H1 (cell line): ENCODE data around the gene CYP4A11. TPM values are rescaled to one million over a fixed set of nuclear protein-coding genes. Genes with fewer than 3 reads are reported as not detected.

Experiments used
- CTCF ChIA-PET: fragments of 300-600 bp; sonication (Branson Sonifier 250); formaldehyde crosslinking; loops from one replicate; lab custom pipeline; 2021; ENCODE audit not compliant: partially characterized antibody; lab: Charles Lee
- POLR2A ChIA-PET: fragments of 300-600 bp; sonication (Branson Sonifier 250); formaldehyde crosslinking; loops from one replicate; lab custom pipeline; 2021; ENCODE audit warnings: inconsistent platforms; ENCODE audit not compliant: partially characterized antibody; lab: Charles Lee
- DNase-seq, 2 experiments: peaks; one replicate each; pipeline versions ENCODE4 v3.0.0 to v3.0.0-alpha.2; 2010 to 2022; ENCODE audit warnings: low spot score in 2 of 2, low read depth in 1 of 2, mixed read lengths in 1 of 2
- FAIRE-seq: peaks from 2 replicates; lab custom pipeline; 2011; peaks lifted over from hg19 to GRCh38; lab: Jason Lieb, UNC
- H2AFZ ChIP-seq: 2 replicates; pipeline ENCODE4 v1.8.1; 2012; ENCODE audit warnings: low read length, inconsistent platforms
- H2AK5ac ChIP-seq: 2 replicates; pipeline ENCODE4 v1.6.1; 2013; ENCODE audit warnings: low read depth, low read length
- H2BK120ac ChIP-seq: replicated peaks from 2 replicates; pipeline ENCODE3; 2013; ENCODE audit warnings: low read depth, low read length, inconsistent platforms
- H2BK12ac ChIP-seq: 2 replicates; pipeline ENCODE4 v1.6.1; 2013; ENCODE audit warnings: low read depth, low read length
- H2BK15ac ChIP-seq: 2 replicates; pipeline ENCODE4 v1.6.1; 2013; ENCODE audit warnings: low read length
- H2BK20ac ChIP-seq: 2 replicates; pipeline ENCODE4 v1.6.1; 2013; ENCODE audit warnings: low read length
- H2BK5ac ChIP-seq: 2 replicates; pipeline ENCODE4 v1.6.1; 2013; ENCODE audit warnings: low read depth, low read length
- H3K14ac ChIP-seq: 2 replicates; pipeline ENCODE4 v1.6.1; 2013; ENCODE audit warnings: inconsistent platforms; ENCODE audit not compliant: insufficient read length
- H3K18ac ChIP-seq: 2 replicates; pipeline ENCODE4 v1.6.1; 2013; ENCODE audit warnings: low read length; ENCODE audit errors: extremely low read depth
- H3K23ac ChIP-seq: 2 replicates; pipeline ENCODE4 v1.6.1; 2013; ENCODE audit warnings: inconsistent platforms; ENCODE audit not compliant: insufficient read length
- H3K23me2 ChIP-seq: 2 replicates; pipeline ENCODE4 v1.6.1; 2013; ENCODE audit warnings: low read depth, low read length
- H3K27ac ChIP-seq: 2 replicates; pipeline ENCODE4 v1.6.1; 2011; ENCODE audit warnings: low read depth, low read length, inconsistent platforms
- H3K27me3 ChIP-seq, 4 experiments: replicated peaks in 1 of 4; 1 replicate in 1 of 4; 2 replicates in 3 of 4; pipeline versions ENCODE4 v1.6.1 to v1.8.1; 2011 to 2013; ENCODE audit warnings: low read length in 3 of 4, mild to moderate bottlenecking in 3 of 4, inconsistent platforms in 2 of 4, mixed read lengths in 2 of 4, moderate library complexity in 1 of 4; ENCODE audit not compliant: control insufficient read depth in 3 of 4, insufficient read depth in 3 of 4; ENCODE audit errors: extremely low read depth in 1 of 4
- H3K36me3 ChIP-seq, 4 experiments: 2 replicates each; pipeline versions ENCODE4 v1.6.1 to v1.8.1; 2011 to 2013; ENCODE audit warnings: mild to moderate bottlenecking in 4 of 4, low read length in 3 of 4, moderate library complexity in 2 of 4, control low read depth in 1 of 4, inconsistent platforms in 1 of 4; ENCODE audit not compliant: insufficient read depth in 4 of 4, control insufficient read depth in 2 of 4
- H3K4ac ChIP-seq: replicated peaks from 2 replicates; pipeline ENCODE3; 2013; ENCODE audit warnings: low read length, low read depth, mixed read lengths, inconsistent platforms; ENCODE audit not compliant: insufficient read length
- H3K4me1 ChIP-seq, 4 experiments: replicated peaks in 1 of 4; 1 replicate in 1 of 4; 2 replicates in 3 of 4; pipeline versions ENCODE4 v1.6.1 to v1.8.1; 2011 to 2013; ENCODE audit warnings: low read length in 3 of 4, inconsistent platforms in 2 of 4, mixed read lengths in 1 of 4; ENCODE audit not compliant: insufficient read depth in 4 of 4, control insufficient read depth in 3 of 4
- H3K4me2 ChIP-seq, 2 experiments: 2 replicates each; pipeline versions ENCODE4 v1.6.1 to v1.8.1; 2011 to 2013; ENCODE audit warnings: low read depth in 2 of 2, low read length in 2 of 2, control low read depth in 1 of 2, inconsistent platforms in 1 of 2, mild to moderate bottlenecking in 1 of 2; ENCODE audit not compliant: insufficient read depth in 1 of 2
- H3K4me3 ChIP-seq, 4 experiments: fragments of 200-600, 300-600 bp in 1 of 4; sonication (generic), shearing (Covaris generic), sonication (Bioruptor Twin) in 1 of 4; 2 replicates each; pipeline versions ENCODE4 v1.5.1 to v1.8.1; 2011 to 2016; ENCODE audit warnings: low read length in 4 of 4, low read depth in 3 of 4, control low read depth in 2 of 4, inconsistent platforms in 2 of 4, mild to moderate bottlenecking in 2 of 4, mixed read lengths in 1 of 4, moderate library complexity in 1 of 4; ENCODE audit not compliant: insufficient read depth in 2 of 4; ENCODE audit errors: extremely low read depth in 1 of 4
- H3K56ac ChIP-seq: replicated peaks from 2 replicates; pipeline ENCODE3; 2013; ENCODE audit warnings: low read depth, mild to moderate bottlenecking, mixed read lengths, low read length, inconsistent platforms; ENCODE audit not compliant: insufficient read length
- H3K79me1 ChIP-seq: 2 replicates; pipeline ENCODE4 v1.6.1; 2013; ENCODE audit warnings: low read depth, low read length, control low read depth
- H3K79me2 ChIP-seq, 2 experiments: 2 replicates each; pipeline versions ENCODE4 v1.6.1 to v1.8.1; 2012 to 2013; ENCODE audit warnings: low read length in 2 of 2, mild to moderate bottlenecking in 2 of 2, inconsistent platforms in 1 of 2; ENCODE audit not compliant: insufficient read depth in 2 of 2, control insufficient read depth in 1 of 2
- H3K9ac ChIP-seq, 4 experiments: replicated peaks in 1 of 4; 1 replicate in 1 of 4; 2 replicates in 3 of 4; pipeline versions ENCODE4 v1.6.1 to v1.8.1; 2011 to 2013; ENCODE audit warnings: low read depth in 3 of 4, low read length in 3 of 4, control low read depth in 2 of 4, mild to moderate bottlenecking in 2 of 4, moderate library complexity in 2 of 4, inconsistent platforms in 1 of 4; ENCODE audit errors: extremely low read depth in 1 of 4
- H3K9me3 ChIP-seq, 2 experiments: 2 replicates each; pipeline versions ENCODE4 v1.6.1 to v1.8.1; 2012 to 2013; ENCODE audit warnings: mild to moderate bottlenecking in 2 of 2, moderate library complexity in 2 of 2, control low read depth in 1 of 2, inconsistent platforms in 1 of 2, low read depth in 1 of 2, low read length in 1 of 2, mixed read lengths in 1 of 2; ENCODE audit not compliant: insufficient read depth in 2 of 2
- H4K20me1 ChIP-seq, 2 experiments: replicated peaks in 1 of 2; 2 replicates each; pipeline versions ENCODE3 to v1.8.1; 2011 to 2013; ENCODE audit warnings: inconsistent platforms in 2 of 2, low read length in 2 of 2, mild to moderate bottlenecking in 1 of 2; ENCODE audit not compliant: insufficient read depth in 2 of 2, control insufficient read depth in 1 of 2
- H4K5ac ChIP-seq: 2 replicates; pipeline ENCODE4 v1.6.1; 2013; ENCODE audit warnings: low read length, low read depth, mixed read lengths, inconsistent platforms; ENCODE audit not compliant: insufficient read length
- H4K8ac ChIP-seq: 2 replicates; pipeline ENCODE4 v1.8.0; 2013; ENCODE audit warnings: mild to moderate bottlenecking, moderate library complexity, low read length, inconsistent platforms; ENCODE audit not compliant: insufficient read depth; ENCODE audit errors: extremely low read depth
- H4K91ac ChIP-seq: replicated peaks from 2 replicates; pipeline ENCODE3; 2013; ENCODE audit warnings: low read length, mixed read lengths, inconsistent platforms; ENCODE audit not compliant: insufficient read length
- WGBS, 2 experiments: shearing (Covaris generic) in 1 of 2; methylation state at CpG; one replicate each; pipeline versions ENCODE4 v1.1.6 to v1.1.7; 2013 to 2015; ENCODE audit warnings: low lambda C conversion rate in 2 of 2, mixed read lengths in 2 of 2, inconsistent platforms in 1 of 2, low coverage in 1 of 2, missing lambda C conversion rate in 1 of 2; ENCODE audit not compliant: insufficient replicate concordance in 2 of 2, insufficient coverage in 1 of 2, insufficient read length in 1 of 2; ENCODE audit errors: extremely low coverage in 1 of 2, missing lambda C conversion rate in 1 of 2; 5-methylcytosine and 5-hydroxymethylcytosine counted together
- long read RNA-seq, 2 experiments: library from RNA in 1 of 2; library from capped mRNA in 1 of 2; stranded (forward); transcript quantifications; one replicate each; pipeline ENCODE4 v2.0.0, GENCODE V29; 2021; ENCODE audit warnings: inconsistent platforms in 1 of 2
- polyA minus RNA-seq, 3 experiments: library from RNA; depleted of rRNA, polyadenylated mRNA; stranded (reverse); fragments of >200 nt; gene quantifications; 1 replicate in 2 of 3; 2 replicates in 1 of 3; pipeline ENCODE4 v1.2.3, GENCODE V29; 2011
- polyA plus RNA-seq, 7 experiments: library from polyadenylated mRNA; depleted of rRNA in 3 of 7; stranded (reverse) in 5 of 7; unstranded in 2 of 7; fragments of >200 nt in 5 of 7; fragments of 200-250 nt in 2 of 7; gene quantifications; 1 replicate in 5 of 7; 2 replicates in 1 of 7; 4 replicates in 1 of 7; pipeline versions ENCODE4 v1.2.1 to v1.2.3, GENCODE V29; 2011 to 2013; ENCODE audit warnings: missing spikeins in 2 of 7, mixed read lengths in 2 of 7
- total RNA-seq: library from RNA; stranded (reverse); fragmentation: NEBNext Ultra II Directional; extraction: Animal tissue kit (Norgen Biotek cat#: 25700); gene quantifications from 2 replicates; pipeline ENCODE4 v1.2.1, GENCODE V29; 2021
- TF ChIP-seq, protein P1 (sequence below): IDR thresholded peaks from 2 replicates; pipeline ENCODE4 v1.6.1; 2011; ENCODE audit warnings: low read length, improper control_type of control experiment
- TF ChIP-seq, protein P2 (sequence below): IDR thresholded peaks from 2 replicates; pipeline ENCODE4 v1.6.1; 2012; ENCODE audit warnings: inconsistent platforms

Gene CYP4A11, protein sequence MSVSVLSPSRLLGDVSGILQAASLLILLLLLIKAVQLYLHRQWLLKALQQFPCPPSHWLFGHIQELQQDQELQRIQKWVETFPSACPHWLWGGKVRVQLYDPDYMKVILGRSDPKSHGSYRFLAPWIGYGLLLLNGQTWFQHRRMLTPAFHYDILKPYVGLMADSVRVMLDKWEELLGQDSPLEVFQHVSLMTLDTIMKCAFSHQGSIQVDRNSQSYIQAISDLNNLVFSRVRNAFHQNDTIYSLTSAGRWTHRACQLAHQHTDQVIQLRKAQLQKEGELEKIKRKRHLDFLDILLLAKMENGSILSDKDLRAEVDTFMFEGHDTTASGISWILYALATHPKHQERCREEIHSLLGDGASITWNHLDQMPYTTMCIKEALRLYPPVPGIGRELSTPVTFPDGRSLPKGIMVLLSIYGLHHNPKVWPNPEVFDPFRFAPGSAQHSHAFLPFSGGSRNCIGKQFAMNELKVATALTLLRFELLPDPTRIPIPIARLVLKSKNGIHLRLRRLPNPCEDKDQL
- total RNA-seq (not detected in 2 replicates), polyA plus RNA-seq (2011; rRNA removed) (0.08 TPM in 1 of 2 replicates, not detected in the other), polyA minus RNA-seq (2011; rRNA and poly(A)+ RNA removed) (not detected in 2 replicates)
- polyA plus RNA-seq (2011; cell fraction: cytosol; rRNA removed) = not detected
- not detected for polyA plus RNA-seq (2011; cell fraction: nucleus; rRNA removed)
- not detected in 4 replicates for polyA plus RNA-seq (2012, experiment 1 of 2)
- polyA plus RNA-seq (2012, experiment 2 of 2) = not detected
- not detected for polyA plus RNA-seq (2013, experiment 1 of 2)
- not detected for polyA plus RNA-seq (2013, experiment 2 of 2)
- not detected for polyA minus RNA-seq (2011; cell fraction: cytosol; rRNA and poly(A)+ RNA removed)
- not detected for polyA minus RNA-seq (2011; cell fraction: nucleus; rRNA and poly(A)+ RNA removed)
- long read RNA-seq, experiment 1 = 0 reads
- long read RNA-seq, experiment 2 = 0 reads

DNA sequence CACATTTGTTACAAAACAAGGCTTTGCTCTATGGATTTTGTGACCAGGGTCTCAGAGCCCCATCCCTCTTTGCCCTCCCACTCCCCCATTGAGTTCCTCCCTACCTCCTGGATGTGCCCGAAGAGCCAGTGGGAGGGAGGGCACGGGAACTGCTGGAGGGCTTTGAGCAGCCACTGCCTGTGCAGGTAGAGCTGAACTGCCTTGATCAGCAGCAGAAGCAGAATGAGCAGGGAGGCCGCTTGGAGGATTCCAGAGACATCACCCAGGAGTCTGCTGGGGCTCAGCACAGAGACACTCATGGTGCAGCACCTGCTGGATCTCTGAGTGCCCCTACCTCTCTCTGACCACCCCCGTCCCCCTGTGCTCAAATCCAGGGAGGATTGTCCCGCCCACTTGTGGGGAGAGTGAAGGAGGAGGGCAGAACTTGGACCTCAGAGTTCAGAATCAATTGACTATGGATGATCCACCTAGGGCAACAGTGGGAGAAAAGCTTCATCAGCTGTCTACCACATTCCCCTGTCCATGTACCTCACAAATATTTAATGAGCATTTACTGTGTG lies at the start of gene CYP4A11:
Gene CYP4A11, minus strand, starts transcription at position 342 of the 560 bp plus-strand sequence. Its CDS starts 43 bp downstream, at position 299.
- Histone ChIP-seq H2AK5ac (no peak within 1 kb of the TSS), H3K4me3 (no peak within 1 kb of the TSS), H3K18ac (no peak within 1 kb of the TSS), H3K36me3 (no peaks in the 10 kb centered on the region), H3K4me2 (no peak within 1 kb of the TSS), H2BK120ac (no peak within 1 kb of the TSS), H3K9ac (no peak within 1 kb of the TSS), H4K8ac (no peak within 1 kb of the TSS), H3K23me2 (no peaks in the 10 kb centered on the region), H2BK20ac (no peak within 1 kb of the TSS), H3K79me1 (no peaks in the 10 kb centered on the region), H4K91ac (no peak within 1 kb of the TSS), H3K4ac (no peak within 1 kb of the TSS), H2AFZ (no peak within 1 kb of the TSS), H4K5ac (no peak within 1 kb of the TSS), H2BK12ac (no peak within 1 kb of the TSS), H3K56ac (no peak within 1 kb of the TSS), H3K27ac (no peak within 1 kb of the TSS), H3K27me3 (no peaks in the 10 kb centered on the region), H3K79me2 (no peaks in the 10 kb centered on the region), H2BK5ac (no peak within 1 kb of the TSS), H3K9me3 (no peaks in the 10 kb centered on the region), H3K23ac (no peak within 1 kb of the TSS), H4K20me1 (no peaks in the 10 kb centered on the region), H3K14ac (no peak within 1 kb of the TSS), H2BK15ac (no peak within 1 kb of the TSS), H3K4me1 (no peaks in the 10 kb centered on the region)
- no peak for DNase-seq
- ChIA-PET POLR2A (no interaction called here), CTCF (no interaction called here)
- WGBS, 2 experiments = 96% methylated on average over 4 of the region's 5 CpGs; no CpG with 5 or more reads in 1 of the 2 experiments
- FAIRE-seq = no peak
- TF ChIP-seq, protein P1, sequence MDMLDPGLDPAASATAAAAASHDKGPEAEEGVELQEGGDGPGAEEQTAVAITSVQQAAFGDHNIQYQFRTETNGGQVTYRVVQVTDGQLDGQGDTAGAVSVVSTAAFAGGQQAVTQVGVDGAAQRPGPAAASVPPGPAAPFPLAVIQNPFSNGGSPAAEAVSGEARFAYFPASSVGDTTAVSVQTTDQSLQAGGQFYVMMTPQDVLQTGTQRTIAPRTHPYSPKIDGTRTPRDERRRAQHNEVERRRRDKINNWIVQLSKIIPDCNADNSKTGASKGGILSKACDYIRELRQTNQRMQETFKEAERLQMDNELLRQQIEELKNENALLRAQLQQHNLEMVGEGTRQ = no peak
- TF ChIP-seq, protein P2, sequence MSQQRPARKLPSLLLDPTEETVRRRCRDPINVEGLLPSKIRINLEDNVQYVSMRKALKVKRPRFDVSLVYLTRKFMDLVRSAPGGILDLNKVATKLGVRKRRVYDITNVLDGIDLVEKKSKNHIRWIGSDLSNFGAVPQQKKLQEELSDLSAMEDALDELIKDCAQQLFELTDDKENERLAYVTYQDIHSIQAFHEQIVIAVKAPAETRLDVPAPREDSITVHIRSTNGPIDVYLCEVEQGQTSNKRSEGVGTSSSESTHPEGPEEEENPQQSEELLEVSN = no peak
